Epithelial cell of esophagus (primary cell): Measurements from ENCODE around the gene ZC3H4.

ENCODE experiments used
- DNase-seq: peaks from one replicate; pipeline ENCODE4 v3.0.0; 2010; ENCODE audit warnings: low read depth
- H3K4me3 ChIP-seq: 2 replicates; pipeline ENCODE4 v1.5.1; 2011; ENCODE audit warnings: mild to moderate bottlenecking, low read length, control low read depth
- CTCF ChIP-seq: IDR thresholded peaks from 2 replicates; pipeline ENCODE4 v1.5.1; 2011; ENCODE audit warnings: low read depth, mild to moderate bottlenecking, low read length, control low read depth, inconsistent platforms; ENCODE audit not compliant: insufficient read depth; ENCODE audit errors: missing control alignments

The ZC3H4 gene

GRCh38 chr19:47039239-47039874, 74.2 kb downstream of the ZC3H4 start:
- TF ChIP-seq CTCF: no peak
- no peak for DNase-seq
- H3K4me3 ChIP-seq: no peak overlapping the region

GRCh38 chr19:47037766-47038165, 75.8 kb downstream of the ZC3H4 start:
- TF ChIP-seq CTCF: no peak
- no peak overlapping the region for H3K4me3 ChIP-seq
- no peak for DNase-seq

GRCh38 chr19:47036097-47036651, 77.4 kb downstream of the ZC3H4 start:
- TF ChIP-seq CTCF: no peak
- DNase-seq: peak; percentile 39
- H3K4me3 ChIP-seq: peak overlapping the region; percentile 71

- peak; percentile 96 for DNase-seq
- peak overlapping the region; percentile 71 for H3K4me3 ChIP-seq
- peak; percentile 86 for TF ChIP-seq CTCF
Measured at GRCh38 chr19:47035127-47036096, 78.2 kb downstream of the ZC3H4 start.

GRCh38 chr19:47032171-47032811, 81.3 kb downstream of the ZC3H4 start:
- DNase-seq: peak; percentile 69
- peak; percentile 91 for TF ChIP-seq CTCF

GRCh38 chr19:47028195-47028601, 85.4 kb downstream of the ZC3H4 start:
- no peak overlapping the region for H3K4me3 ChIP-seq
- no peak for TF ChIP-seq CTCF
- no peak for DNase-seq

More at GRCh38 chr19:47032171-47032811, 81.3 kb downstream of the ZC3H4 start:
- no peak overlapping the region for H3K4me3 ChIP-seq
